Breast epithelium (tissue), 3 donors: ENCODE data around the gene TRAPPC1.

ENCODE experiments used
- POLR2A ChIP-seq: fragments of 450-650 bp; IDR thresholded peaks from one replicate; pipeline ENCODE4 v1.6.1; 2016; ENCODE audit warnings: antibody characterized with exemption, mild to moderate bottlenecking, moderate library complexity
- POLR2AphosphoS5 ChIP-seq, 3 donors: sonication (generic); formaldehyde crosslinking; IDR thresholded peaks; one replicate each; pipeline ENCODE4 v1.6.1; 2017; ENCODE audit warnings: antibody characterized with exemption in 3 of 3
- TF ChIP-seq, protein P1 (sequence below), 3 donors: fragments of 450-650 bp; IDR thresholded peaks; one replicate each; pipeline ENCODE4 v1.5.1; 2016 to 2017; ENCODE audit warnings: antibody characterized with exemption in 3 of 3, mild to moderate bottlenecking in 3 of 3, moderate library complexity in 3 of 3

DNA sequence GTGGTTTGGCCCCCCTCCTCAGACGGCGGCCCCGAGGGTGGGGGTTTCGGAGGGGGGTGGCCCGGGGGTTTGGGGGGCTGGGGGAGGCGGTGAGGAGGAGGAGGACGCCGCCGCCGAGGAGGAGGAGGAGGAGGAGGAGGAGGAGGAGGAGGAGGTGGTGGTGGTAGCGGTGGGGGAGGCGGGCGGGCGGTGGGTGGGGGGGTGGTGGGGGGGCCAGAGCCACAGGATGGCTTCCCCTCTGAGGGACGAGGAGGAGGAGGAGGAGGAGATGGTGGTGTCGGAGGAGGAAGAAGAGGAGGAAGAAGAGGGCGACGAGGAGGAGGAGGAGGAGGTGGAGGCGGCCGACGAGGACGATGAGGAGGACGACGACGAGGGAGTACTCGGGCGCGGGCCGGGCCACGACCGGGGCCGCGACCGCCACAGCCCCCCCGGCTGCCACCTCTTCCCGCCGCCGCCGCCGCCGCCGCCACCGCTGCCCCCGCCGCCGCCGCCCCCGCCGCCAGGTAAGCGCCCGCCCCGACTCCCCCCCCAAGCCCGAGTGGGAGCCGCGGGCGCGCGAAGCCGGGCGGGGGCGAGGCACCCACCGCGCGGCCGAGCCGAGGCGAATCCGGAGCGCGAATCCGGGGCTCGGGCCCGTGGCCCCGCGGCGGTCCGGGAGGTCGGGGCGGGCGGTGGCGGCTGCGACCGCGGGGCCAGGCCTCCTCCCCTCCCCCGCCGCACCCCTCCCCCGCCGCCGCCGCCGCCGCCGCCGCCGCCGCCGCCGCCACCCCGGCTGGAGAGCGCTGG is 47.0 kb downstream of the TRAPPC1 start:
- TF ChIP-seq, protein P1, sequence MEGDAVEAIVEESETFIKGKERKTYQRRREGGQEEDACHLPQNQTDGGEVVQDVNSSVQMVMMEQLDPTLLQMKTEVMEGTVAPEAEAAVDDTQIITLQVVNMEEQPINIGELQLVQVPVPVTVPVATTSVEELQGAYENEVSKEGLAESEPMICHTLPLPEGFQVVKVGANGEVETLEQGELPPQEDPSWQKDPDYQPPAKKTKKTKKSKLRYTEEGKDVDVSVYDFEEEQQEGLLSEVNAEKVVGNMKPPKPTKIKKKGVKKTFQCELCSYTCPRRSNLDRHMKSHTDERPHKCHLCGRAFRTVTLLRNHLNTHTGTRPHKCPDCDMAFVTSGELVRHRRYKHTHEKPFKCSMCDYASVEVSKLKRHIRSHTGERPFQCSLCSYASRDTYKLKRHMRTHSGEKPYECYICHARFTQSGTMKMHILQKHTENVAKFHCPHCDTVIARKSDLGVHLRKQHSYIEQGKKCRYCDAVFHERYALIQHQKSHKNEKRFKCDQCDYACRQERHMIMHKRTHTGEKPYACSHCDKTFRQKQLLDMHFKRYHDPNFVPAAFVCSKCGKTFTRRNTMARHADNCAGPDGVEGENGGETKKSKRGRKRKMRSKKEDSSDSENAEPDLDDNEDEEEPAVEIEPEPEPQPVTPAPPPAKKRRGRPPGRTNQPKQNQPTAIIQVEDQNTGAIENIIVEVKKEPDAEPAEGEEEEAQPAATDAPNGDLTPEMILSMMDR (IDR thresholded peaks at IDR 0.05): no peak
- TF ChIP-seq POLR2AphosphoS5 (IDR thresholded peaks at IDR 0.05): no peak
- TF ChIP-seq POLR2A: no peak
